HCEC 1CT (cell line): ENCODE results near the gene ZMYND8.

Experiments used
- DNase-seq: peaks from one replicate; pipeline ENCODE4 v3.0.0-alpha.2; 2017

The ZMYND8 gene

DNA sequence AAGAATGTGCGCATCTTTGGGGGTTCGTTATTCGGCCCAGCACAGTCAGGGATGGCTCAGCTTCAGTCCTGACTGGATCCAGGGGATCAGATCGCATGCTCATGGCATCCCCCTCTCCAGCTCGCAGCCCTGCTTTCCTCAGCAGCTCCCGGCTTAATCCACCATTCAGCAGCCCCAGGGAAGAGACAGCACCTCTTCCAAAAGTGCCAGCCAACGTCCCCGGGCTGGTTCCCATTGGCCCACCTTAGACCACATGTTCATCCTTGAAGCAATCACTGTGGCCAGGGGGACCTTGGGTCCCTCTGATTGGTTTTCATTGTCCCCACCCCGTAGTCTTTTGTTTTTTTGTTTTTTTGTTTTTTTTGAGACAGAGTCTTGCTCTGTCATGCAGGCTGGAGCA, 188.7 kb downstream of the ZMYND8 start:
- DNase-seq = no peak

DNA sequence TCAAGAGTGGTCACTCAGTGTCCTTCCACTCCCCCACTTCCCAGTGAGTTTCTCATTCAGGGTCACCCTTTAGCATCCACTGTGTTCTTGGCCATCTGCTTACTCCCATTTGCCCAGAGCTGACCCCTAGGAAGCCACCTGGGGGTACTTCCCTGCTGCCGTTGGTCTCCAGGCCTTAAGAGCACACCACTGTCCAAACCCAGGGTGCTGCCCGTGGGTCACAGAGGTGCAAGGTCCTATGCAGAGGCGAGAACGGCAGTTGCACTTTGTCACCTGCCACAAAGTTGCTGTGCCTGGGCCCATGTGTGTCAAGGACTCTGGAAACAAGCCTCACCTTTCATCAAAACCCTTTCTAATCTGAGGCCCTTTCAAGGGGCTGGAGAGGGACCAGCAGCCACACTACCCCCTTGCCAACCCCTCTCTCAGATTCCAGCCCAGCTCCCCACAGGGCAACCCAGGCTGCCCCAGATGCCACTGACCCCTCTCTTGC, 191.1 kb downstream of the ZMYND8 start:
- no peak for DNase-seq

DNA sequence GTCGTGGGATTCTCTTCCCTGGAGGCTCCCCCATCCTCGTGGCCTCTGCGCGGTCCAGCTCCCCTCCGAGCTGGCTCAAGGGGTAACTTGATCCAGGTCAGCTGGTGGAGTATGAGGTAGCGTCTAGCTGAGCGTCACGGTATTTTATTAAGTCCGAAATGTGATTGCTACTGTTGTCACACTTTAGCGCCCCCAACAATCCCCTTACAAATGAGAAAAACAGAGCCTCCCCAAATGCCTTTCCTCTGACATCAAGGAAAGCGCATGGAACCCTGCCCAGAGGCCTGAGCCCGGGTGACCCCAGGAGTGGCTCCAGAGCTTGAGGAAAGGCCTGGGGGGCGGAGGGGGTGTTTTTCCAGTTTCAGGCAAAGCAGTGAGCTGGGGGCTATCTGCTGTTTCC, 192.4 kb downstream of the ZMYND8 start:
- DNase-seq = no peak

DNA sequence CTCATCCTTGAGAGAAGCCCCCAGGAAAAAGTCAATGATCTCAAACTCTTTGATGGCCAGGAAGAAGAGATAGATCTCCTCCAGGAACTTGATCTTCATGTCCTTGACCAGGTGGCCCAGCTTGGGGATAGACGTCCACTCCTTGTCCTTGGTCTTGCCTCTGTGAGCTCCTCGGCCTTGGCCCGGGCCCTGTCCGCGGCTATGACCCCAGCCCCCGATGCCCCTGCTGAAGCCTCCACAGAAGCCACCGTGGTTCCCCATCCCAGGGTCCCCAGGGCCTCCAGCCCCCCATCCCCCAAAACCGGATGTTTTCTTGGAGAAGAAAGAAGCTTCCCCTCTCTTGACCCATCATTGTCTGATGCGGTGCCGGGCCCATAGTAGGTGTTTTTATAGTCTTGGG, 195.1 kb downstream of the ZMYND8 start:
- no peak for DNase-seq

DNA sequence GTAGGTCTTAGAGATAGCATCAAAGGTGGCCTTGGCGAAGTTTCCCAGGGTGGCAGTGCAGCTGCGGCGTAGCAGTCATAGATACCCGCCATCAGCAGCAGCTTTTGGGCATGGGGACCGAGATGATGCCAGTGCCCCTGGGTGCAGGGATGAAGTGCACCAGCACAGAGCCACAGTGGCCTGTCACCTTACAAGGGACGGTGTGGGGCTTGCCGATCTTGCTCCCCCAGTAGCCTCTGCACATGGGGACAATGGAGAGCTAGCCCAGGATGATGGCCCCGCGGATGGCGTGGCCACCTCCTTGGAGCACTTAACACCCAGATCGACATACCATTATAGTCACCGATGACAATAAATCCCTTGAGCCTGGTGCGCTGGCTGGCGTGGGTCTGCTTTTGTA, 195.5 kb downstream of the ZMYND8 start:
- no peak for DNase-seq

DNA sequence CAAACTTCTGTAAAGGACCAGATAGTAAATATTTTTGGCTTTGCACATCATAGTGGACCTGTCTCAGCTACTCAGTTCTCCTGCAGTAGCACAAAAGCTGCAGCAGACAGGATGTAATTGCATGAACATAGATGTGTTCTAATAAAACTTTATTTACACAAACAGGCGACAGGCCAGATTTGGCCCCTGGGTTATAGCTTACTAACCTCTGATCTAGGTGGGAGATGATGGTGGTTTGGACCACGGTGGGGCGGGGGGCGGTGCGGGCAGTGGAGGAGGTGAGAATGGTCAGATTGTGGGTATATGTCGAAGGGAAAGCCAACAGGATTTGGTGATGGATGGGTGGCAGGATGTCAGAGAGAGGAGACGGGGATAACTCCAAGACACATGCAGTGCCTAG, 196.3 kb downstream of the ZMYND8 start:
- DNase-seq = no peak
